ENCODE measurements around the gene CTBP2.
"Not testable (repeated sequence)": the region's sequence is repeated elsewhere in the genome, so short reads cannot be mapped to it uniquely, and the experiment has no call there.

The CTBP2 gene

GRCh38 chr10:124997771-124998623 is 162.4 kb downstream of the CTBP2 start:
- no peak for DNase-seq (ENCODE audit: low spot score)

DNA sequence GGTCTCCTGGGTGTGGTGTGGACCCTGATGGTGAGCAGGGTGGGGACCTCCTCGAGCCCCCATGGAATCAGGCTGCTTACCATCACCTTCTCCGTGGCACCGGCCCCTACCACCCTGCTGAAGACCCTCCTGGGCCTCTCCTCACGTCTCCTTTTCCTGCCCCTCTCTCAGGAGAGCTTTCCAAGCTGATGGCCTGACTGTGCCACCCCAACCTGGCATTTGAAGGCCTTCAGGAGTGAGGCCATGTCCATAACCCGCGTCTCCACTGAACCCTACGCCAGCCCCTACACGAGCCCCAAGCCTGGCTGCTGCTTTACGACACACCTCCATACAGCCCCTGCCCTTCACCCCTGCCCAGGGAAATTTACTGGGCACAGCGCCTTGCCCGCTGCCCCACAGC is 163.1 kb downstream of the CTBP2 start:
- no peak for DNase-seq (ENCODE audit: low spot score)

DNA sequence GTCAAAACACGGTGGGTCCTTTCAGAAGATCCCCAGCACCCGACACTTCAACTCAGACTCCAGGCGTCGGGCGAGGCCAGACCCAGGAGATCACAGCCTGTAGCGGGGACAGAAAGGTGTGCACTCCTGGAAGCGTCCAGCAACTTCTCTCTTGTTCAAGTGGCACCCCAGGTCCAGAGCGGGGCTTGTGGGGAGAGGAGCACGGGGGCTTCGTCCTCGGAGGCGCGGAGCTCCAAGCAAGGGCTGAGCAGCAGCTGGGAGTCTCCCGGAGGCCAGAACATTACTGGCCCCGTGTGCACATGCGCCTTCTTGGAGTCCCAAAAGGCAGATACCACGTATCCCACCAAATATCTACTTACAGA is 163.5 kb downstream of the CTBP2 start:
- no peak for DNase-seq (ENCODE audit: low spot score)

- DNase-seq (ENCODE audit: low spot score), result no peak
Observed at GRCh38 chr10:124996127-124996853, 164.1 kb downstream of the CTBP2 start.

DNA sequence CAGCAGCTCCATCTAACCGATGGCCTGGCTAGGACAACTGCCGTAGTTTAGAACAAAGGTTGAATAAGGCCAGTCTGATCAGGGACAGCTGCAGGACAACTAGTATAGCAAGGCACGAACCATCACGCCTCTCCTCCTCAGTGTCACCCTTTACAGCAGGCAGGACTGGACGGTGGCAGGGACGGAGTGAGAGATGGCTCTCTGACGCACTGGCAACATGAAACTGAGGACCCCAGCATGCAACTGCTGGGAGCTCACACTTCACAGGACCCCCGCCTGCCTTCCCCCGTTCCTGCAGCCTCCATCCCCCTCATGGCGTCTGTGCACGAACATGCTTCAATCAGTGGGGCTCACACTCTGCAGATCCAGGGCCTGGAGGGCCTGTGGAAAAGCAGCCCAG is 164.8 kb downstream of the CTBP2 start:
- DNase-seq (ENCODE audit: low spot score), result no peak

- DNase-seq (ENCODE audit: low spot score), result no peak
Observed at GRCh38 chr10:124994573-124995473, 165.5 kb downstream of the CTBP2 start.

DNA sequence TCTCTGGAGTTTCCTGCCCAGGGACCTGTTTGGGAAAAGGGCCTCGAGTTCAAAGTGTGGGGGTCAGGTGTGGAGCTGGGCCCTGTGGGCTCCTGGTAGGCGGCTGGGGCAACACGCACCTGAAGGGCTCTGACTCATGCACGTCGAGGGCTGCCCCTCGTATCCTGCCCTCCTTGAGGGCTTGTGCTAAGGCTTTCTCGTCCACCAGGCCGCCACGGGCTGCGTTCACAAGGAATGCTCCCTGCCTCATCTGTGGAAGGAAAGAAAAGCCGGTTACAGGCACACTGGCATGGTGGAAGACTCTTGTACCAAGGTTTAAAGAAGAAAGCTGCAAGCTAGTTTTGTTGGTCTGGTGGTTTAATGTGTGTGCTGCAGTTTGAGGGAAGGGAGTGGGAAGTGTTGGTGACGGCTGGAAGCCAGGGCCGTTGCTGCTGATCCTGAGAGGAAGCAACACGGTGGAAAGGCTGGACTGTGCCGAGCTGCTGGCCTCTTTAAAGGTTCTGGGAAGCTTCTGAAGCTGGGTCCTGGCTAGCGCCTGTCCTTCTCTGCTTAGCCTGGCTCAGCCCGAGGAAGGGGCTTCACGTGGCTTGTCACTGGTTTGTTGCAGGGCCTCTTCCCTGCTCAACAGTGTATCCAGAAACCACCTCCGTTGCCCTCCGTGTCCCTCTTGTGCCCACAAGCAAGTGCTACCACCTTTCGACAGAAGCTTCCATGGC is 166.5 kb downstream of the CTBP2 start:
- no peak for DNase-seq (ENCODE audit: low spot score)

GRCh38 chr10:124993345-124993708 is 167.0 kb downstream of the CTBP2 start:
- DNase-seq (ENCODE audit: low spot score), result no peak

- no peak for DNase-seq (ENCODE audit: low spot score)
Observed at GRCh38 chr10:124992462-124993344, 167.7 kb downstream of the CTBP2 start.

DNA sequence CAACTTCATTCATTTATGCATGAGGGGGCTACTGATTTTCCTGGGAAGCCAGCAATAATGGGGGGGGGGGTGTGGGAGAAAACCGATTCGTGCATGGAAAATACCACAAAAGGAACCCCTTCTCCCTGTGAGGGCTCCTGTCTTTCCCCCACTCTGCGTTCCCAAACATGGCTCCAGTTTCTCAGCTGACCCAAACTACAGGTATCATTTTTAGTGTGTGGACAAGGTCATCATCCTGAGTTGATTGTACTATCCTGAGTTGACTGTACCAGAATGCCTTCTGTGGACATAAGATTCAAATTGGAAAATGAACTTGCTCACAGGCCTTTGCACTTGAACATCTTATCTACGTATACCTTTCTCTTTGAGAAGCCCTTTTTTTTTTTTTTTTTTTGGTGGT is 168.5 kb downstream of the CTBP2 start:
- no peak for DNase-seq (ENCODE audit: low spot score)

- no peak for DNase-seq (ENCODE audit: low spot score)
Observed at GRCh38 chr10:124990671-124991625, 169.4 kb downstream of the CTBP2 start.

DNA sequence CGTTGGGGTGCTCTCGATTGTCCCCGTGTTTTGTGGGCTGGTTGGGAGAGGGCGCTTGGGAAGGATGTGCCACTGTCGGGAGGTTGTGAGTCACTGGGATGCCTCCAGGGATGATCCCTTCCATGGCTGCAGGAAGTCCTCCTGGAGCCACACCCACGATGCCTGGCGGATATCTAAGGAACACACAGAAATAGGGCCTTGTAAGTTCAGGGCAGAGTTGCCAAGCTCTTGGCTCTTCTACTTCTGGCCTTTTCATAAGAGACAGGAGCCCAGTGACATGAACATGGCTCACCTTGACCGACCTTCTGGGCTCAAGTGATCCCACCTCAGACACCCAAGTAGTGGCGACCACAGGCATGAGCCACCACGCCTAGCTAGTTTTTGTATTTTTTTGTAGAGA is 170.8 kb downstream of the CTBP2 start:
- DNase-seq (ENCODE audit: low spot score), result no peak

- DNase-seq (ENCODE audit: low spot score), result not testable (repeated sequence)
Observed at GRCh38 chr10:124988753-124989152, 171.6 kb downstream of the CTBP2 start.

DNA sequence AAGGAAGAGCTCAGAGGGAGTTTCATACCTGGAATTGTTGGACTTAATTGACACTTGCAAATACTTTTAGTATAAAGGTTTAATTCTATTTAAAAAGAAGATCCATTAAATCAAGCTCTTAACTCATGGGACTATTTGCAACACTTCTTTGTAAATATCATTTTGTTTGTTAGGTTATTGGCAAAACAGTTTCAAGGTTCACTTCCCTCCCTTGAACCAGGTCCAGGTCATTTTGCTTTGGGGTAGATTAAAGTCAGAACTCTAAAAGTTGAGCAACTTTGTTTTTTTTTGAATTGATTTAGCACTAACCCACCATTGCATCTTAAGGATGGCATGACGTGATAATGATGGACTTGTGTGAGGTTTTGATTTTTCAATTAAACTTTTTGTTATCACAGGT is 172.6 kb downstream of the CTBP2 start:
- no peak for DNase-seq (ENCODE audit: low spot score)

GRCh38 chr10:124985162-124985561 is 175.2 kb downstream of the CTBP2 start:
- no peak for DNase-seq (ENCODE audit: low spot score)

DNA sequence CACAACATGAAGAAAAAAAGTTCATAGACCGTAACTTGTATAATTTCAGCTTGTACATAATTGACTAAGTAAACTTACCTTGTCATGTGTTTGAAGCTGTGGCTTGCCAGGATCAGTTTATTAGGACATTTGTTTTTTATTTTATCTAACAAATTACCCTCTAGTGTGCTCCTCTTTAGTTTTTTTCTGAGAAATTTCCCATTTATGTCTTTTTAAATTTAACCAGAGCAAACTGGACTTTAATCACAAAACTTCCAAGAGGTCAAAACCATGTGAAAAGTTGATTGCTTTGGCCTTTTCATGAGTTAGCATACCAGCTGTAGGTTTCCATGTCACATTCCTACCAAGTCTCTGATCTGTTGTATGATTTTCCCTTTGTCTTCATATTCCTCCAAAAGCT is 176.0 kb downstream of the CTBP2 start:
- DNase-seq (ENCODE audit: low spot score), result no peak

GRCh38 chr10:124983321-124983720 is 177.0 kb downstream of the CTBP2 start:
- DNase-seq (ENCODE audit: low spot score), result no peak

GRCh38 chr10:124978376-124978725 is 182.0 kb downstream of the CTBP2 start:
- no peak for DNase-seq (ENCODE audit: low spot score)

- DNase-seq (ENCODE audit: low spot score), result no peak
Observed at GRCh38 chr10:124977648-124978375, 182.6 kb downstream of the CTBP2 start.
